CD14-positive monocyte (primary cell): Measurements from ENCODE around the gene STK32C. TPM values are rescaled to one million over a fixed set of nuclear protein-coding genes. Genes with fewer than 3 reads are reported as not detected.

ENCODE experiments used
- DNase-seq, 3 donors: peaks; one replicate each; pipeline ENCODE4 v3.0.0-alpha.2; 2011 to 2022
- H2AFZ ChIP-seq: 2 replicates; pipeline ENCODE4 v1.6.0; 2012; ENCODE audit warnings: mild to moderate bottlenecking, low read depth, low read length, inconsistent platforms; ENCODE audit not compliant: insufficient read depth, poor library complexity, severe bottlenecking
- H3K27ac ChIP-seq, 2 donors: 1 replicate in 1 of 2; 2 replicates in 1 of 2; pipeline ENCODE4 v1.5.1; 2012 to 2013; ENCODE audit warnings: low read length in 2 of 2, control low read depth in 1 of 2, inconsistent platforms in 1 of 2, low read depth in 1 of 2, mild to moderate bottlenecking in 1 of 2
- H3K27me3 ChIP-seq, 2 donors: one replicate each; pipeline versions ENCODE4 v1.6.0 to v1.6.1; 2011 to 2013; ENCODE audit warnings: low read length in 2 of 2; ENCODE audit not compliant: control insufficient read depth in 2 of 2, insufficient read depth in 2 of 2
- H3K36me3 ChIP-seq, 2 donors: replicated peaks in 1 of 2; 1 replicate in 1 of 2; 2 replicates in 1 of 2; pipeline versions ENCODE4 v1.5.1 to v1.6.1; 2012 to 2013; ENCODE audit warnings: low read length in 2 of 2, control low read depth in 1 of 2, inconsistent platforms in 1 of 2, mild to moderate bottlenecking in 1 of 2; ENCODE audit not compliant: insufficient read depth in 2 of 2, control insufficient read depth in 1 of 2
- H3K4me1 ChIP-seq, 2 donors: 1 replicate in 1 of 2; 2 replicates in 1 of 2; pipeline versions ENCODE4 v1.5.1 to v1.6.1; 2012 to 2013; ENCODE audit warnings: low read length in 2 of 2, control low read depth in 1 of 2, inconsistent platforms in 1 of 2, mild to moderate bottlenecking in 1 of 2, moderate library complexity in 1 of 2; ENCODE audit not compliant: insufficient read depth in 2 of 2, control insufficient read depth in 1 of 2
- H3K4me2 ChIP-seq: replicated peaks from 2 replicates; pipeline ENCODE3; 2012; ENCODE audit warnings: low read length, moderate library complexity, mild to moderate bottlenecking; ENCODE audit not compliant: poor library complexity, severe bottlenecking; ENCODE audit errors: extremely low read depth
- H3K4me3 ChIP-seq, 3 experiments: fragments of 200-600 bp in 1 of 3; sonication (generic) in 1 of 3; replicated peaks in 1 of 3; 1 replicate in 2 of 3; 2 replicates in 1 of 3; pipeline ENCODE4 v1.5.1; 2011 to 2013; ENCODE audit warnings: low read length in 3 of 3, mild to moderate bottlenecking in 3 of 3, control low read depth in 2 of 3, low read depth in 2 of 3, inconsistent platforms in 1 of 3, moderate library complexity in 1 of 3
- H3K79me2 ChIP-seq: 2 replicates; pipeline ENCODE4 v1.6.0; 2012; ENCODE audit warnings: mild to moderate bottlenecking, control low read depth, inconsistent platforms, low read length, moderate library complexity; ENCODE audit not compliant: insufficient read depth
- H3K9ac ChIP-seq: 2 replicates; pipeline ENCODE4 v1.6.0; 2017; ENCODE audit warnings: low read length, mild to moderate bottlenecking; ENCODE audit not compliant: insufficient read depth, poor library complexity, severe bottlenecking
- H3K9me3 ChIP-seq, 2 donors: replicated peaks in 1 of 2; 1 replicate in 1 of 2; 2 replicates in 1 of 2; pipeline versions ENCODE4 v1.5.1 to v1.6.1; 2012 to 2013; ENCODE audit warnings: low read length in 2 of 2, control low read depth in 1 of 2; ENCODE audit not compliant: control insufficient read depth in 1 of 2, insufficient read depth in 1 of 2
- H4K20me1 ChIP-seq: 2 replicates; pipeline ENCODE4 v1.6.0; 2012; ENCODE audit warnings: mild to moderate bottlenecking, low read length, control low read depth, moderate library complexity; ENCODE audit not compliant: insufficient read depth
- H3K27ac Mint-ChIP-seq, 7 donors: one replicate each; pipeline ENCODE4 v1.8.0; 2020; ENCODE audit warnings: mild to moderate bottlenecking in 7 of 7, mixed read lengths in 7 of 7, moderate library complexity in 6 of 7, inconsistent platforms in 2 of 7
- H3K27me3 Mint-ChIP-seq, 3 donors: one replicate each; pipeline ENCODE4 v1.8.0; 2021 to 2022; ENCODE audit warnings: low read depth in 3 of 3, mild to moderate bottlenecking in 3 of 3, mixed read lengths in 3 of 3, moderate library complexity in 3 of 3, inconsistent platforms in 1 of 3
- H3K36me3 Mint-ChIP-seq, 2 donors: one replicate each; pipeline ENCODE4 v1.8.0; 2020; ENCODE audit warnings: mixed read lengths in 2 of 2, inconsistent platforms in 1 of 2, mild to moderate bottlenecking in 1 of 2
- H3K4me1 Mint-ChIP-seq: one replicate; pipeline ENCODE4 v1.8.0; 2020; ENCODE audit warnings: mild to moderate bottlenecking, mixed read lengths
- H3K4me3 Mint-ChIP-seq, 2 donors: one replicate each; pipeline ENCODE4 v1.8.0; 2020; ENCODE audit warnings: mild to moderate bottlenecking in 2 of 2, mixed read lengths in 2 of 2, moderate library complexity in 1 of 2
- H3K9me3 Mint-ChIP-seq, 7 donors: one replicate each; pipeline ENCODE4 v1.8.0; 2020 to 2022; ENCODE audit warnings: mixed read lengths in 7 of 7, mild to moderate bottlenecking in 6 of 7, moderate library complexity in 6 of 7, inconsistent platforms in 2 of 7
- WGBS: methylation state at CpG from one replicate; pipeline ENCODE4 v1.1.5; 2013; ENCODE audit warnings: missing lambda C conversion rate; ENCODE audit not compliant: insufficient coverage; 5-methylcytosine and 5-hydroxymethylcytosine counted together
- intact Hi-C, 2 donors: fragments of 100-400 bp; cut with micrococcal nuclease; formaldehyde crosslinking; loops; one replicate each; pipeline versions ENCODE4 v1.15.0 to v1.15.1; 2023
- polyA plus RNA-seq, 3 donors: library from polyadenylated mRNA; depleted of rRNA in 1 of 3; unstranded in 2 of 3; stranded (reverse) in 1 of 3; fragments of 300-500 nt in 2 of 3; fragments of >200 nt in 1 of 3; fragmentation: Illumina TruSeq in 2 of 3; gene quantifications; 1 replicate in 2 of 3; 2 replicates in 1 of 3; pipeline ENCODE4 v1.2.3, GENCODE V29; 2012 to 2021
- TF ChIP-seq, protein P1 (sequence below): fragments of 200-600 bp; IDR thresholded peaks from one replicate; pipeline ENCODE4 v1.8.0; 2022; ENCODE audit warnings: antibody characterized with exemption, mild to moderate bottlenecking

The STK32C gene
- polyA plus RNA-seq, 3 donors = 13.6 to 22.8 (median 18.4) TPM

DNA sequence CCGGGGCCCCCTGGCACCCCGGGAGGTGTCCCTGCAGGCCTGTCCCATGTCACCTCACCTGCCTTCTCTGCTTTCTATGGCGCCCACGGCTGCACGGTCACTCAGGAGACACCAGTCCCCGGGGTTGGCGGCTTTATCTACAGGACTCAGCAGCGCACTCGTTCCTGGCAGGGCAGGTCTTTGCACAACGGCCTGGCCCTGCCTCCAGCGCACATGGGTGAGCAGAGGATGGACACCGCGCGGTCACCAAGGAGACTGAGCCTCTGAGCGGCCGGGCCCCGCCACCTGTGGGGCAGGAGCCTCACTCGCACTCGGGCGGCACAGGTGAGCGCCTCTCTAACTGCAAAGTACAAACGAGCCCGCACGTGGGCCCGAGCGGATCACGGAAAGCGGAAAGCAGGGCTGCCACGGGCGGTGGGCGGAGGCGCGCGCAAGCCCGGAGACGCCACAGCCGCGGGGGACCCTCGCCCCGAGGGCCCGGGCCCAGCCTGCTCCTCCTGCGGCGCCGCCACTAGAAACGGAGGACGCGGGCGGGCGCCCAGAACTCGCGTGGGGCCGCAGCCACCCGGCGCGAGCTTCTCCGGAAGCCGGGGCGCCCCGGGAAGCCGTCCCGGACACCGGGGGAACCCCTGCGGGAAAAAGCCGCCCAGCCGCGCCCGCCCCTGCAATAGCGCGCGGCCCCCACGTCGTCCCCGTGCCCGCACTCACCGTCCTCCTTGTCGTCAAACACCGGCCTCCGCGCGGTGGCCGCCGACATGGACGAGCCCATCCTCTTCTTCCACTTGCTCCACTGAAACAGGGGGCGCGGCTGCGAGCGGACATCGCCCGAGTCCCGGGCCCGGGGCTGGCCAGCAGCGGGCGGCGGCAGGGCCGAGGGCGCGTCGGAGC, 642 bp downstream of the STK32C start:
- TF ChIP-seq, protein P1, sequence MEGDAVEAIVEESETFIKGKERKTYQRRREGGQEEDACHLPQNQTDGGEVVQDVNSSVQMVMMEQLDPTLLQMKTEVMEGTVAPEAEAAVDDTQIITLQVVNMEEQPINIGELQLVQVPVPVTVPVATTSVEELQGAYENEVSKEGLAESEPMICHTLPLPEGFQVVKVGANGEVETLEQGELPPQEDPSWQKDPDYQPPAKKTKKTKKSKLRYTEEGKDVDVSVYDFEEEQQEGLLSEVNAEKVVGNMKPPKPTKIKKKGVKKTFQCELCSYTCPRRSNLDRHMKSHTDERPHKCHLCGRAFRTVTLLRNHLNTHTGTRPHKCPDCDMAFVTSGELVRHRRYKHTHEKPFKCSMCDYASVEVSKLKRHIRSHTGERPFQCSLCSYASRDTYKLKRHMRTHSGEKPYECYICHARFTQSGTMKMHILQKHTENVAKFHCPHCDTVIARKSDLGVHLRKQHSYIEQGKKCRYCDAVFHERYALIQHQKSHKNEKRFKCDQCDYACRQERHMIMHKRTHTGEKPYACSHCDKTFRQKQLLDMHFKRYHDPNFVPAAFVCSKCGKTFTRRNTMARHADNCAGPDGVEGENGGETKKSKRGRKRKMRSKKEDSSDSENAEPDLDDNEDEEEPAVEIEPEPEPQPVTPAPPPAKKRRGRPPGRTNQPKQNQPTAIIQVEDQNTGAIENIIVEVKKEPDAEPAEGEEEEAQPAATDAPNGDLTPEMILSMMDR = no peak
- H4K20me1 ChIP-seq = peaks cover 50% of the 10 kb centered on the region
- H3K79me2 ChIP-seq = peaks cover 15% of the 10 kb centered on the region
- peak overlapping the region; percentile 88 for H3K4me2 ChIP-seq
- DNase-seq = no peak
- H2AFZ ChIP-seq = peak overlapping the region; percentile 75
- Mint-ChIP-seq H3K27me3 (peaks cover 24 to 41% (median 25%) of the 10 kb centered on the region in 3 donors), H3K4me1 (peaks cover 24% of the 10 kb centered on the region), H3K27ac (no peak overlapping the region), H3K36me3 (peaks cover 12% of the 10 kb centered on the region in 2 donors), H3K9me3 (peaks cover 0 to 11% (median 5%) of the 10 kb centered on the region in 7 donors), H3K4me3 (peak overlapping the region; percentile 96 to 97)
- no peaks in the 10 kb centered on the region for H3K9me3 ChIP-seq
- H3K27ac ChIP-seq = no peak overlapping the region
- peak overlapping the region; percentile 43 to 82 (median 54) for H3K4me3 ChIP-seq
- H3K27me3 ChIP-seq = peaks cover 4 to 33% of the 10 kb centered on the region in 2 donors
- no peaks in the 10 kb centered on the region for H3K36me3 ChIP-seq
- intact Hi-C loops = loop anchor here (5.0 to 10.0 kb wide), 7 partner anchors 35 to 1068 kb away; partner anchors contain the start of genes ECHS1 (in 1 of the 2), INPP5A (in 1 of the 2) and PAOX (in 1 of the 2)
- H3K9ac ChIP-seq = peak overlapping the region; percentile 57
- WGBS = 3% methylated on average over 98 of the region's 98 CpGs
- peaks cover 16 to 24% of the 10 kb centered on the region in 2 donors for H3K4me1 ChIP-seq

DNA sequence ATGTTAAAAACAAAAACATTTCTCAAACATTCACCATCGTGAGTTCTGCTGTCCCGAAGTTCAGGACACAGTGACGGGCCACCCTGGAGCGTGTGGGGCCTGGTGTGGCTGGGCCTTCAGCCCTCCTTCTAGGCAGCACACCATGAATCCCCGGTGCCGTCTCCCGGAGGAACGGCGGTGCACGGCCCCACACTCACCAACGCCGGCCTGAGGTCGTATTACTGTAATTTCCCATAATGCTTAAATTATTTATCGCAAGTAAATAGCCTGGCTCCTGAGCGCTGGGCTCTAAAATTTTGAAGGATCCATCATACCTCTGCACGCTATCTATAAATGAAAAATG, 1.4 kb downstream of the STK32C start:
- Mint-ChIP-seq H3K36me3 (peaks cover 12 to 14% of the 10 kb centered on the region in 2 donors), H3K27ac (no peak overlapping the region), H3K9me3 (peaks cover 0 to 11% (median 5%) of the 10 kb centered on the region in 7 donors), H3K4me3 (peak overlapping the region; percentile 96 to 97), H3K27me3 (peaks cover 23 to 41% (median 24%) of the 10 kb centered on the region in 3 donors), H3K4me1 (peaks cover 24% of the 10 kb centered on the region)
- H3K36me3 ChIP-seq = no peaks in the 10 kb centered on the region
- 100% methylated on average over 1 of the region's 16 CpGs for WGBS
- peaks cover 16 to 24% of the 10 kb centered on the region in 2 donors for H3K4me1 ChIP-seq
- H3K4me2 ChIP-seq = peak overlapping the region; percentile 88
- H2AFZ ChIP-seq = no peak overlapping the region
- peaks cover 15% of the 10 kb centered on the region for H3K79me2 ChIP-seq
- TF ChIP-seq, protein P1 = no peak
- peaks cover 4 to 33% of the 10 kb centered on the region in 2 donors for H3K27me3 ChIP-seq
- intact Hi-C loops = loop anchor here (5.0 to 10.0 kb wide), 7 partner anchors 36 to 1068 kb away; partner anchors contain the start of genes ECHS1 (in 1 of the 2), INPP5A (in 1 of the 2) and PAOX (in 1 of the 2)
- H3K9ac ChIP-seq = no peak overlapping the region
- H3K27ac ChIP-seq = no peak overlapping the region
- H3K4me3 ChIP-seq = no peak overlapping the region
- peaks cover 58% of the 10 kb centered on the region for H4K20me1 ChIP-seq
- H3K9me3 ChIP-seq = no peaks in the 10 kb centered on the region
- no peak for DNase-seq
